ENCODE results near the gene H3-3A. TPM values are rescaled to one million over a fixed set of nuclear protein-coding genes. Genes with fewer than 3 reads are reported as not detected.

The H3-3A gene
- polyA plus RNA-seq, 1 of the 3 experiments (the other 2 are of a cell fraction): 315 TPM

GRCh38 chr1:226094451-226094850, 31.9 kb downstream of the H3-3A start:
- POLR2A ChIA-PET: no interaction called here
- no peak overlapping the region for H3K27ac ChIP-seq (ENCODE audit: low read depth in 2 of 2, low read length in 1 of 2)
- no peak for TF ChIP-seq TCF12 (IDR thresholded peaks at IDR 0.05)
- TF ChIP-seq MAX (IDR thresholded peaks at IDR 0.05; ENCODE audit: low read depth): no peak
- no peak for TF ChIP-seq RFX5 (IDR thresholded peaks at IDR 0.05; ENCODE audit: low read length)
- TF ChIP-seq MXI1 (IDR thresholded peaks at IDR 0.05; ENCODE audit: low read depth, low read length): no peak
- no peak for TF ChIP-seq EZH2phosphoT487 (IDR thresholded peaks at IDR 0.05; ENCODE audit: borderline replicate concordance, low read depth)
- no peak for TF ChIP-seq EP300 (IDR thresholded peaks at IDR 0.05; ENCODE audit: borderline replicate concordance in 1 of 2, low read depth in 1 of 2, low read length in 1 of 2)
- no peaks in the 10 kb centered on the region for H3K27me3 ChIP-seq (ENCODE audit: insufficient read depth)
- H3K4me2 ChIP-seq: no peak overlapping the region
- no peak overlapping the region for H2AFZ ChIP-seq (ENCODE audit: low read depth)
- H3K36me3 ChIP-seq (replicated peaks in 1 of 2; ENCODE audit: control insufficient read depth in 1 of 2, insufficient read depth in 2 of 2, low read length in 1 of 2): no peaks in the 10 kb centered on the region
- CTCF ChIA-PET: interaction anchor here (1.1 to 1.8 kb wide), 3 partner anchors 15 to 102 kb away, joined by 4 to 5 read pairs (median 5); no protein-coding TSS in a partner anchor
- H3K9me3 ChIP-seq: no peaks in the 10 kb centered on the region
- WGBS (ENCODE audit: low lambda C conversion rate): 0% methylated on average over 1 of the region's 1 CpG
- no peaks in the 10 kb centered on the region for H4K20me1 ChIP-seq (ENCODE audit: insufficient read depth)
- no peaks in the 10 kb centered on the region for H3F3A ChIP-seq (replicated peaks; ENCODE audit: insufficient read depth)
- H3K79me2 ChIP-seq (ENCODE audit: insufficient read depth): no peaks in the 10 kb centered on the region
- DNase-seq: no peak
- no peaks in the 10 kb centered on the region for H3K4me1 ChIP-seq (ENCODE audit: control insufficient read depth in 1 of 2, insufficient read depth in 2 of 2, low read depth in 1 of 2, low read length in 1 of 2)
- no peak overlapping the region for H3K9ac ChIP-seq
- no peaks in the 10 kb centered on the region for H3K9me2 ChIP-seq
- no peak overlapping the region for H3K4me3 ChIP-seq (ENCODE audit: low read depth in 2 of 2, low read length in 1 of 2)

GRCh38 chr1:226095286-226095685, 32.8 kb downstream of the H3-3A start:
- Histone ChIP-seq H3K79me2 (ENCODE audit: insufficient read depth) (no peaks in the 10 kb centered on the region), H2AFZ (ENCODE audit: low read depth) (no peak overlapping the region), H3K9me3 (no peaks in the 10 kb centered on the region), H3K27me3 (ENCODE audit: insufficient read depth) (no peaks in the 10 kb centered on the region), H3K9me2 (no peaks in the 10 kb centered on the region), H3K4me3 (ENCODE audit: low read depth in 2 of 2, low read length in 1 of 2) (no peak overlapping the region), H3K4me2 (no peak overlapping the region), H3K9ac (no peak overlapping the region), H3K36me3 (replicated peaks in 1 of 2; ENCODE audit: control insufficient read depth in 1 of 2, insufficient read depth in 2 of 2, low read length in 1 of 2) (no peaks in the 10 kb centered on the region), H3F3A (replicated peaks; ENCODE audit: insufficient read depth) (no peaks in the 10 kb centered on the region), H3K4me1 (ENCODE audit: control insufficient read depth in 1 of 2, insufficient read depth in 2 of 2, low read depth in 1 of 2, low read length in 1 of 2) (no peaks in the 10 kb centered on the region; a peak in 1 of 4 replicates), H4K20me1 (ENCODE audit: insufficient read depth) (no peaks in the 10 kb centered on the region), H3K27ac (ENCODE audit: low read depth in 2 of 2, low read length in 1 of 2) (no peak overlapping the region)
- DNase-seq: no peak
- ChIA-PET CTCF (interaction anchor here (1.1 to 1.9 kb wide), 6 partner anchors 17 to 108 kb away, joined by 3 to 7 read pairs (median 4); no protein-coding TSS in a partner anchor), POLR2A (interaction anchor here (1.4 to 1.6 kb wide), 2 partner anchors 12 to 14 kb away, joined by 3 to 7 read pairs; no protein-coding TSS in a partner anchor)
- TF ChIP-seq RCOR1 (IDR thresholded peaks at IDR 0.05; ENCODE audit: low read length) (no peak), FOXJ3 (CRISPR knock-in tag; IDR thresholded peaks at IDR 0.05) (no peak), POLR2AphosphoS5 (IDR thresholded peaks at IDR 0.05; ENCODE audit: low read depth, low read length) (no peak)
- WGBS (ENCODE audit: low lambda C conversion rate): 65% methylated on average over 2 of the region's 2 CpGs

GRCh38 chr1:226097866-226098625, 35.5 kb downstream of the H3-3A start:
- CTCF ChIA-PET: interaction anchor here (1.0 to 3.0 kb wide), 6 partner anchors 23 to 320 kb away, joined by 3 to 17 read pairs (median 4); partner anchors contain the start of gene SRP9
- Histone ChIP-seq H3K9me2 (no peaks in the 10 kb centered on the region), H3K27me3 (ENCODE audit: insufficient read depth) (no peaks in the 10 kb centered on the region), H2AFZ (ENCODE audit: low read depth) (no peak overlapping the region), H3K4me3 (ENCODE audit: low read depth in 2 of 2, low read length in 1 of 2) (no peak overlapping the region), H4K20me1 (ENCODE audit: insufficient read depth) (no peaks in the 10 kb centered on the region), H3K4me2 (no peak overlapping the region), H3K27ac (ENCODE audit: low read depth in 2 of 2, low read length in 1 of 2) (no peak overlapping the region), H3K9me3 (no peaks in the 10 kb centered on the region), H3K79me2 (ENCODE audit: insufficient read depth) (no peaks in the 10 kb centered on the region), H3K9ac (no peak overlapping the region), H3F3A (replicated peaks; ENCODE audit: insufficient read depth) (no peaks in the 10 kb centered on the region), H3K4me1 (ENCODE audit: control insufficient read depth in 1 of 2, insufficient read depth in 2 of 2, low read depth in 1 of 2, low read length in 1 of 2) (no peaks in the 10 kb centered on the region; a peak in 2 of 4 replicates), H3K36me3 (replicated peaks in 1 of 2; ENCODE audit: control insufficient read depth in 1 of 2, insufficient read depth in 2 of 2, low read length in 1 of 2) (no peaks in the 10 kb centered on the region)
- no peak for DNase-seq
- POLR2A ChIA-PET: no interaction called here
- 77% methylated on average over 4 of the region's 5 CpGs for WGBS (ENCODE audit: low lambda C conversion rate)
- TF ChIP-seq USF2 (IDR thresholded peaks at IDR 0.05; ENCODE audit: borderline replicate concordance, low read depth, low read length): no peak
- TF ChIP-seq POLR2AphosphoS5 (IDR thresholded peaks at IDR 0.05; ENCODE audit: low read depth, low read length): no peak
- TF ChIP-seq PBX3 (IDR thresholded peaks at IDR 0.05): no peak
- no peak for TF ChIP-seq IRF3 (IDR thresholded peaks at IDR 0.05; ENCODE audit: low read depth, low read length)
- TF ChIP-seq JUND (IDR thresholded peaks at IDR 0.05): no peak
- no peak for TF ChIP-seq TCF12 (IDR thresholded peaks at IDR 0.05)
- no peak for TF ChIP-seq RXRA (IDR thresholded peaks at IDR 0.05; ENCODE audit: borderline replicate concordance, low read depth)
- no peak for TF ChIP-seq RFX5 (IDR thresholded peaks at IDR 0.05; ENCODE audit: low read length)
- no peak for TF ChIP-seq EZH2phosphoT487 (IDR thresholded peaks at IDR 0.05; ENCODE audit: borderline replicate concordance, low read depth)
